Sigmoid colon (tissue), 7 donors: ENCODE data around the gene PLPP3. TPM values are rescaled to one million over a fixed set of nuclear protein-coding genes. Genes with fewer than 3 reads are reported as not detected.
A peak's percentile ranks its signal among the peaks of the same experiment; 100 is the strongest.

ENCODE experiments used
- DNase-seq: peaks from one replicate; pipeline ENCODE4 v3.0.0-alpha.2; 2019
- H3K27ac ChIP-seq, 4 donors: fragments of 200-600 bp; sonication (generic); one replicate each; pipeline ENCODE4 v1.5.1; 2016 to 2019; ENCODE audit warnings: mild to moderate bottlenecking in 1 of 4
- H3K27me3 ChIP-seq, 3 donors: fragments of 200-600 bp; sonication (generic); one replicate each; pipeline ENCODE4 v1.5.1; 2019; ENCODE audit warnings: mild to moderate bottlenecking in 1 of 3
- H3K36me3 ChIP-seq, 4 donors: fragments of 200-600 bp; sonication (generic); one replicate each; pipeline ENCODE4 v1.5.1; 2016 to 2019
- H3K4me1 ChIP-seq, 4 donors: fragments of 200-600 bp; sonication (generic); one replicate each; pipeline ENCODE4 v1.5.1; 2017 to 2019
- H3K4me3 ChIP-seq, 4 donors: fragments of 200-600 bp; sonication (generic); one replicate each; pipeline ENCODE4 v1.5.1; 2017 to 2019; ENCODE audit warnings: mild to moderate bottlenecking in 2 of 4, moderate library complexity in 1 of 4
- H3K9me3 ChIP-seq, 4 donors: fragments of 200-600 bp in 3 of 4; sonication (generic) in 3 of 4; one replicate each; pipeline versions ENCODE4 v1.5.1 to v1.6.1; 2013 to 2019
- CTCF ChIP-seq, 4 experiments: fragments of 450-650 bp in 3 of 4; fragments of 200-600 bp in 1 of 4; IDR thresholded peaks; one replicate each; pipeline ENCODE4 v1.5.1; 2016 to 2019; ENCODE audit warnings: antibody characterized with exemption in 4 of 4, mild to moderate bottlenecking in 3 of 4, moderate library complexity in 2 of 4
- EP300 ChIP-seq, 4 donors: sonication (generic); formaldehyde crosslinking; IDR thresholded peaks; one replicate each; pipeline ENCODE4 v1.6.1; 2017; ENCODE audit warnings: antibody characterized with exemption in 4 of 4
- POLR2A ChIP-seq, 2 donors: fragments of 450-650 bp; IDR thresholded peaks; one replicate each; pipeline ENCODE4 v1.6.1; 2016; ENCODE audit warnings: antibody characterized with exemption in 2 of 2, mild to moderate bottlenecking in 2 of 2, moderate library complexity in 2 of 2
- POLR2AphosphoS5 ChIP-seq, 4 donors: sonication (generic); formaldehyde crosslinking; IDR thresholded peaks; one replicate each; pipeline ENCODE4 v1.6.1; 2017; ENCODE audit warnings: antibody characterized with exemption in 4 of 4
- WGBS, 2 donors: extraction: QIAGEN DNeasy Blood & Tissue Kit; methylation state at CpG; one replicate each; pipeline ENCODE4 v1.1.7; 2013; 5-methylcytosine and 5-hydroxymethylcytosine counted together
- intact Hi-C: fragments of 100-400 bp; cut with DNase I; formaldehyde crosslinking; loops from one replicate; pipeline ENCODE4 v1.15.1; 2023
- polyA plus RNA-seq, 3 donors: library from polyadenylated mRNA; stranded (reverse); fragments of 200-250 nt; gene quantifications; one replicate each; pipeline ENCODE4 v1.2.3, GENCODE V29; 2013
- total RNA-seq, 4 donors: library from RNA; depleted of rRNA; stranded (reverse); fragments of >200 nt; gene quantifications; one replicate each; pipeline ENCODE4 v1.1.0, GENCODE V29; 2016
- donor health status: healthy with polysubstance abuse.
- donor health status: Bipolar disorder and iron deficiency.
- donor health status: healthy.

The PLPP3 gene
- total and polyA plus RNA-seq, 7 donors: 4.9 to 136 (median 92.8) TPM

- intact Hi-C loops: no loop called here
- Histone ChIP-seq H3K9me3 (no peaks in the 10 kb centered on the region), H3K27ac (no peak overlapping the region), H3K4me1 (peaks cover 0 to 4% (median 1%) of the 10 kb centered on the region in 4 donors), H3K27me3 (no peaks in the 10 kb centered on the region), H3K36me3 (no peaks in the 10 kb centered on the region), H3K4me3 (no peak overlapping the region)
- no peak for TF ChIP-seq EP300 (IDR thresholded peaks at IDR 0.05)
- DNase-seq: no peak
- WGBS, 2 donors: 89 to 90% methylated on average over 1 of the region's 1 CpG
Observed at GRCh38 chr1:56483104-56483503, 96.3 kb downstream of the PLPP3 start.

GRCh38 chr1:56482486-56482885, 96.9 kb downstream of the PLPP3 start:
- Histone ChIP-seq H3K4me1 (peaks cover 0 to 6% (median 3%) of the 10 kb centered on the region in 4 donors), H3K27ac (no peak overlapping the region), H3K27me3 (no peaks in the 10 kb centered on the region), H3K9me3 (no peaks in the 10 kb centered on the region), H3K4me3 (no peak overlapping the region), H3K36me3 (no peaks in the 10 kb centered on the region)
- no peak for DNase-seq
- intact Hi-C loops: no loop called here
- 74 to 78% methylated on average over 1 of the region's 1 CpG for WGBS, 2 donors
- TF ChIP-seq CTCF (IDR thresholded peaks at IDR 0.05) (no peak), POLR2AphosphoS5 (IDR thresholded peaks at IDR 0.05) (no peak), POLR2A (IDR thresholded peaks at IDR 0.05) (no peak), EP300 (IDR thresholded peaks at IDR 0.05) (no peak)

GRCh38 chr1:56481140-56481694, 98.1 kb downstream of the PLPP3 start:
- H3K9me3 ChIP-seq: no peaks in the 10 kb centered on the region
- H3K4me1 ChIP-seq: peaks cover 0 to 14% (median 7%) of the 10 kb centered on the region in 4 donors
- no peak for DNase-seq
- no peak overlapping the region for H3K4me3 ChIP-seq
- H3K27me3 ChIP-seq: no peaks in the 10 kb centered on the region
- no peak for TF ChIP-seq POLR2A (IDR thresholded peaks at IDR 0.05)
- no peak for TF ChIP-seq POLR2AphosphoS5 (IDR thresholded peaks at IDR 0.05)
- no peak for TF ChIP-seq CTCF (IDR thresholded peaks at IDR 0.05)
- TF ChIP-seq EP300 (IDR thresholded peaks at IDR 0.05): no peak
- intact Hi-C loops: no loop called here
- no peak overlapping the region for H3K27ac ChIP-seq
- H3K36me3 ChIP-seq: no peaks in the 10 kb centered on the region

GRCh38 chr1:56478734-56479133, 100.6 kb downstream of the PLPP3 start:
- intact Hi-C loops: loop anchor here (10.0 kb wide), 1 partner anchor 424 kb away; no protein-coding TSS in a partner anchor
- Histone ChIP-seq H3K27ac (no peak overlapping the region), H3K9me3 (no peaks in the 10 kb centered on the region), H3K27me3 (no peaks in the 10 kb centered on the region), H3K36me3 (no peaks in the 10 kb centered on the region), H3K4me1 (peaks cover 0 to 14% (median 7%) of the 10 kb centered on the region in 4 donors), H3K4me3 (no peak overlapping the region)
- TF ChIP-seq EP300 (IDR thresholded peaks at IDR 0.05) (no peak), POLR2A (IDR thresholded peaks at IDR 0.05) (no peak), CTCF (IDR thresholded peaks at IDR 0.05) (no peak), POLR2AphosphoS5 (IDR thresholded peaks at IDR 0.05) (no peak)
- 78 to 89% methylated on average over 7 of the region's 7 CpGs for WGBS, 2 donors
- DNase-seq: no peak

- H3K4me1 ChIP-seq: peaks cover 0 to 14% (median 7%) of the 10 kb centered on the region in 4 donors
- peak; percentile 87 for DNase-seq
- peak overlapping the region; percentile 83 to 94 (median 91) for H3K27ac ChIP-seq
- intact Hi-C loops: loop anchor here (2.0 to 10.0 kb wide), 2 partner anchors 99 to 423 kb away; no protein-coding TSS in a partner anchor
- no peaks in the 10 kb centered on the region for H3K27me3 ChIP-seq
- 3 to 8% methylated on average over 62 of the region's 62 CpGs for WGBS, 2 donors
- H3K36me3 ChIP-seq: no peaks in the 10 kb centered on the region
- peak overlapping the region; percentile 49 to 67 (median 58) for H3K4me3 ChIP-seq
- TF ChIP-seq POLR2AphosphoS5 (IDR thresholded peaks at IDR 0.05): peak in 2 of 4 donors; percentile 54
- TF ChIP-seq CTCF (IDR thresholded peaks at IDR 0.05): no peak
- no peaks in the 10 kb centered on the region for H3K9me3 ChIP-seq
Observed at GRCh38 chr1:56477164-56478111, 101.9 kb downstream of the PLPP3 start.
